Heart right ventricle (tissue), 16 donors: ENCODE measurements around the gene FARP2. TPM values are rescaled to one million over a fixed set of nuclear protein-coding genes. Genes with fewer than 3 reads are reported as not detected.
A peak's percentile ranks its signal among the peaks of the same experiment; 100 is the strongest.

Source experiments
- ATAC-seq, 8 donors: fragments of 200-7000 bp; cut with Tn5 transposase; one replicate each; pipeline ENCODE4 v1.9.1; 2020; ENCODE audit warnings: mild to moderate bottlenecking in 8 of 8, moderate library complexity in 8 of 8, moderate number of reproducible peaks in 1 of 8
- DNase-seq, 2 donors: peaks; one replicate each; pipeline ENCODE4 v3.0.0-alpha.2; 2020
- H3K27ac ChIP-seq, 10 donors: fragments of 200-600 bp; sonication (generic) in 2 of 10; one replicate each; pipeline versions ENCODE4 v1.5.0 to v1.8.0; 2020 to 2022; ENCODE audit warnings: mild to moderate bottlenecking in 3 of 10
- H3K27me3 ChIP-seq, 7 donors: fragments of 200-600 bp; one replicate each; pipeline ENCODE4 v1.8.0; 2021 to 2022; ENCODE audit warnings: mild to moderate bottlenecking in 2 of 7
- H3K36me3 ChIP-seq, 9 donors: fragments of 200-600 bp; sonication (generic) in 1 of 9; one replicate each; pipeline versions ENCODE4 v1.5.0 to v1.8.0; 2020 to 2022; ENCODE audit warnings: mild to moderate bottlenecking in 2 of 9
- H3K4me1 ChIP-seq, 9 donors: fragments of 200-600 bp; sonication (generic) in 1 of 9; one replicate each; pipeline versions ENCODE4 v1.5.0 to v1.8.0; 2020 to 2022; ENCODE audit warnings: mild to moderate bottlenecking in 4 of 9
- H3K4me3 ChIP-seq, 10 donors: fragments of 200-600 bp; sonication (generic) in 2 of 10; one replicate each; pipeline versions ENCODE4 v1.5.0 to v1.8.0; 2020 to 2022; ENCODE audit warnings: mild to moderate bottlenecking in 7 of 10, moderate library complexity in 2 of 10
- H3K9me3 ChIP-seq, 11 donors: fragments of 200-600 bp in 10 of 11; sonication (generic) in 2 of 11; one replicate each; pipeline versions ENCODE4 v1.5.0 to v1.8.0; 2013 to 2022; ENCODE audit warnings: mild to moderate bottlenecking in 2 of 11, control low read depth in 1 of 11, moderate library complexity in 1 of 11
- CTCF ChIP-seq, 9 donors: fragments of 200-600 bp; sonication (generic) in 2 of 9; IDR thresholded peaks; one replicate each; pipeline versions ENCODE4 v1.5.0 to v1.8.0; 2021 to 2022; ENCODE audit warnings: antibody characterized with exemption in 9 of 9, mild to moderate bottlenecking in 5 of 9, moderate library complexity in 1 of 9
- WGBS, 2 donors: extraction: QIAGEN DNeasy Blood & Tissue Kit; methylation state at CpG; one replicate each; pipeline ENCODE4 v1.1.7; 2013; ENCODE audit warnings: inconsistent platforms in 1 of 2; 5-methylcytosine and 5-hydroxymethylcytosine counted together
- intact Hi-C, 10 donors: fragments of 100-400 bp; cut with DNase I; formaldehyde crosslinking; loops; one replicate each; pipeline versions ENCODE4 v1.11.1 to v1.14.2; 2022
- polyA plus RNA-seq, 2 donors: library from polyadenylated mRNA; stranded (reverse); fragments of 200-250 nt; gene quantifications; one replicate each; pipeline ENCODE4 v1.2.3, GENCODE V29; 2013
- total RNA-seq, 10 donors: library from RNA; stranded (reverse); fragmentation: NEBNext Ultra II Directional in 3 of 10; extraction: Animal tissue kit (Norgen Biotek cat#: 25700) in 3 of 10; gene quantifications; one replicate each; pipeline versions ENCODE4 v1.2.1 to v1.2.4, GENCODE V29; 2021 to 2023
- donor health status: Arrhythmogenic right ventricular cardiomyopathy.
- donor health status: ischemic (EF 13 %, LVEDD 7.1; RV severe dilation, severe dysfunction).
- donor health status: healthy with polysubstance abuse.
- donor health status: DM: no; HTN: yes; CAD: no.
- donor health status: DM: no; HTN: no; CAD: no.
- donor health status: ischemic (EF 25% LVEDD 6.9; RV normal size, moderate dysfunction).
- donor health status: ischemic (EF 25% LVEDD 5.7; RV mildly dilated, moderate dysfunction).
- donor health status: healthy.
- donor health status: DM: yes; HTN: yes; CAD: no.
- donor health status: Ischemic cardiomyopathy.
- donor health status: ischemic (EF 35%, LVEDD 5.7; RV mildly dilated, moderate dysfunction).
- donor health status: nonischemic (EF 11% LVEDD 7.7; RV severe dilation, severe dysfunction).
- donor health status: DM: yes; HTN: yes; CAD: no.
- donor health status: PGD.
- donor health status: ischemic (EF 29% LVEDD 5.4; RV normal size, mild dysfunction).
- donor health status: nonischemic (EF 23%, LVEDD 6.1; RV moderate dilation, normal function).

The FARP2 gene
- total and polyA plus RNA-seq, 12 donors = 7.1 to 23.6 (median 19.3) TPM

GRCh38 chr2:241459520-241459919, 103.4 kb downstream of the FARP2 start:
- DNase-seq = no peak
- no peak for ATAC-seq
- Histone ChIP-seq H3K27ac (no peak overlapping the region), H3K36me3 (peaks cover 0 to 23% (median 0%) of the 10 kb centered on the region in 9 donors), H3K4me3 (no peak overlapping the region), H3K4me1 (no peaks in the 10 kb centered on the region), H3K9me3 (no peaks in the 10 kb centered on the region), H3K27me3 (peaks cover 0 to 22% (median 0%) of the 10 kb centered on the region in 7 donors)
- TF ChIP-seq CTCF (IDR thresholded peaks at IDR 0.05) = no peak
- WGBS, 2 donors = 97% methylated on average over 13 of the region's 13 CpGs
- intact Hi-C loops = no loop called here

GRCh38 chr2:241460631-241461030, 104.5 kb downstream of the FARP2 start:
- Histone ChIP-seq H3K4me1 (no peaks in the 10 kb centered on the region), H3K36me3 (peaks cover 0 to 25% (median 0%) of the 10 kb centered on the region in 9 donors), H3K27me3 (peaks cover 0 to 14% (median 0%) of the 10 kb centered on the region in 7 donors), H3K9me3 (no peaks in the 10 kb centered on the region), H3K4me3 (no peak overlapping the region), H3K27ac (no peak overlapping the region)
- WGBS, 2 donors = 75 to 82% methylated on average over 3 of the region's 3 CpGs
- TF ChIP-seq CTCF (IDR thresholded peaks at IDR 0.05) = no peak
- intact Hi-C loops = loop anchor here in 1 of 10 donors (10.0 kb wide), 1 partner anchor 586 kb away; no protein-coding TSS in a partner anchor
- no peak for DNase-seq
- no peak for ATAC-seq

GRCh38 chr2:241461693-241462677, 105.9 kb downstream of the FARP2 start:
- WGBS, 2 donors = 92 to 93% methylated on average over 19 of the region's 19 CpGs
- peaks cover 0 to 31% (median 0%) of the 10 kb centered on the region in 9 donors for H3K36me3 ChIP-seq
- H3K4me3 ChIP-seq = no peak overlapping the region
- no peak for DNase-seq
- H3K27ac ChIP-seq = no peak overlapping the region
- peak in 1 of 8 donors; percentile 50 for ATAC-seq
- peaks cover 0 to under 1% (median 0%) of the 10 kb centered on the region in 7 donors for H3K27me3 ChIP-seq
- intact Hi-C loops = loop anchor here in 1 of 10 donors (10.0 kb wide), 1 partner anchor 587 kb away; no protein-coding TSS in a partner anchor
- H3K4me1 ChIP-seq = no peaks in the 10 kb centered on the region
- no peak for TF ChIP-seq CTCF (IDR thresholded peaks at IDR 0.05)
- no peaks in the 10 kb centered on the region for H3K9me3 ChIP-seq

GRCh38 chr2:241463276-241464135, 107.4 kb downstream of the FARP2 start:
- no peak for TF ChIP-seq CTCF (IDR thresholded peaks at IDR 0.05)
- no peaks in the 10 kb centered on the region for H3K4me1 ChIP-seq
- no peaks in the 10 kb centered on the region for H3K9me3 ChIP-seq
- no peak overlapping the region for H3K4me3 ChIP-seq
- intact Hi-C loops = loop anchor here in 1 of 10 donors (10.0 kb wide), 1 partner anchor 589 kb away; no protein-coding TSS in a partner anchor
- H3K27ac ChIP-seq = no peak overlapping the region
- WGBS, 2 donors = 88 to 90% methylated on average over 18 of the region's 18 CpGs
- ATAC-seq = no peak
- H3K27me3 ChIP-seq = no peaks in the 10 kb centered on the region
- DNase-seq = no peak
- peaks cover 0 to 36% (median 0%) of the 10 kb centered on the region in 9 donors for H3K36me3 ChIP-seq
